Thoracic aorta (tissue), 2 donors: ENCODE data around the gene NOP56. TPM values are rescaled to one million over a fixed set of nuclear protein-coding genes. Genes with fewer than 3 reads are reported as not detected.
A peak's percentile ranks its signal among the peaks of the same experiment; 100 is the strongest.

ENCODE experiments used
- ATAC-seq: fragments of 150-250 bp; one replicate; pipeline ENCODE4 v1.8.0; 2017; ENCODE audit warnings: low read depth; ENCODE audit not compliant: insufficient number of reproducible peaks, low FRiP score
- DNase-seq: peaks from one replicate; pipeline ENCODE4 v3.0.0-alpha.2; 2020; ENCODE audit warnings: low spot score
- H3K27ac ChIP-seq, 2 donors: fragments of 200-600 bp; sonication (generic); 1 replicate in 1 of 2; 2 replicates in 1 of 2; pipeline ENCODE4 v1.5.1; 2016; ENCODE audit warnings: mild to moderate bottlenecking in 2 of 2, moderate library complexity in 2 of 2
- H3K27me3 ChIP-seq: fragments of 200-600 bp; sonication (generic); replicated peaks from 2 replicates; pipeline ENCODE4 v1.6.0; 2016; ENCODE audit warnings: mild to moderate bottlenecking; ENCODE audit not compliant: insufficient read depth
- H3K36me3 ChIP-seq: fragments of 200-600 bp; sonication (generic); one replicate; pipeline ENCODE4 v1.5.1; 2016
- H3K4me1 ChIP-seq, 2 donors: fragments of 200-600 bp; sonication (generic); 1 replicate in 1 of 2; 2 replicates in 1 of 2; pipeline versions ENCODE4 v1.5.1 to v1.6.0; 2016; ENCODE audit warnings: low read depth in 2 of 2, mild to moderate bottlenecking in 1 of 2; ENCODE audit not compliant: control insufficient read depth in 1 of 2
- H3K4me3 ChIP-seq: fragments of 200-600 bp; sonication (generic); 2 replicates; pipeline ENCODE4 v1.5.1; 2016; ENCODE audit warnings: mild to moderate bottlenecking
- H3K9me3 ChIP-seq: fragments of 200-600 bp; sonication (generic); 2 replicates; pipeline ENCODE4 v1.5.1; 2016
- total RNA-seq, 2 donors: library from RNA; depleted of rRNA; stranded (reverse); fragments of >200 nt; gene quantifications; one replicate each; pipeline versions ENCODE4 v1.1.0 to v1.2.3, GENCODE V29; 2016
- TF ChIP-seq, protein P1 (sequence below): fragments of 200-600 bp; sonication (generic); IDR thresholded peaks from one replicate; pipeline ENCODE4 v1.5.1; 2019; ENCODE audit warnings: antibody characterized with exemption

NOP56 gene
- total RNA-seq, 2 donors from 2014 or later: 46.2 to 125 TPM

DNA sequence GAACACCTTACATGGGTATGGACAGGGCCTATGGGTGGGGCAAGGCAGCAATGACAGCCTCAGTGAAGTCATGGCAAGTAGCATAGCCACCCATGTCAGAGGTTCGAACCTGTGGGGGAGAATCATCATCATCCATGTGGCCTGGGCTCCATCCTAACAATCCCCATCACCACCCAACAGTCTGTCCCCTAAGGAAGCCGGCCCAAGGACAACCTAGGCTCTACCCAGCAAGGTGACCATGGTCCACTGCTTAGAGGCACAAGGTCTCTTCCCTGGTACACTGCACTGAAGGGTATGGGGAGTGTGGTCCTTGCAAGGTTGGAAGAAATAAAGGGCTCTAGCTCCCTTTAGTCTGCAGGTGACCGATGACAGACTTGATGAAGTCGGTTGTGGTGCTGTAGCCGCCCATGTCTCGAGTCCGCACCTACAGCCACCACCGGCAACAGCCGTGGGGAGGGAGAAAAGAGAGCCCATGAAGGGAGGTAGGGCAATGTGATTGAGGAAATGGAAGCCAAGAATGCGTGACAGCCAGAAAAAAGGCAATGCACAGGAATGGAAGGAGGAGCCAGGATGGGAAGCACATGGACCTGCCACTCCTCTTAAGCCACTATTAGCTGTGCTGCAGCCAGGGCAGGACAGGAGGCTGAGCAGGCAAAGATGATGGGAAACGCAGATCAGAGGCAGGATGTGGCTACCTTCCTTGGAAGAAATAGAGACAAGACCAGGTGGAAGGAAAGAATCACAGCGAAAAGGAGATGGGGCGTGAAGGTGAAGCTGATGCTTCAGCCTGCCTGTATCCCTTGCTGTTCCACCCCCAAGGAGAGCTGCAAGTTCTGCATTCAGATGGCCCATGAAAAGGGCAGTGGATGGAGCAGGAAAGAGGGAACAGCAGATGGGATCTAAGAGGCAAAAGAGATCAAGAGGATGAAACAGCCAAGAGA lies 6.3 kb downstream of the NOP56 start:
- DNase-seq: no peak
- H3K27ac ChIP-seq: no peak overlapping the region
- H3K4me1 ChIP-seq: peaks cover 8 to 22% of the 10 kb centered on the region in 2 donors
- TF ChIP-seq, protein P1, sequence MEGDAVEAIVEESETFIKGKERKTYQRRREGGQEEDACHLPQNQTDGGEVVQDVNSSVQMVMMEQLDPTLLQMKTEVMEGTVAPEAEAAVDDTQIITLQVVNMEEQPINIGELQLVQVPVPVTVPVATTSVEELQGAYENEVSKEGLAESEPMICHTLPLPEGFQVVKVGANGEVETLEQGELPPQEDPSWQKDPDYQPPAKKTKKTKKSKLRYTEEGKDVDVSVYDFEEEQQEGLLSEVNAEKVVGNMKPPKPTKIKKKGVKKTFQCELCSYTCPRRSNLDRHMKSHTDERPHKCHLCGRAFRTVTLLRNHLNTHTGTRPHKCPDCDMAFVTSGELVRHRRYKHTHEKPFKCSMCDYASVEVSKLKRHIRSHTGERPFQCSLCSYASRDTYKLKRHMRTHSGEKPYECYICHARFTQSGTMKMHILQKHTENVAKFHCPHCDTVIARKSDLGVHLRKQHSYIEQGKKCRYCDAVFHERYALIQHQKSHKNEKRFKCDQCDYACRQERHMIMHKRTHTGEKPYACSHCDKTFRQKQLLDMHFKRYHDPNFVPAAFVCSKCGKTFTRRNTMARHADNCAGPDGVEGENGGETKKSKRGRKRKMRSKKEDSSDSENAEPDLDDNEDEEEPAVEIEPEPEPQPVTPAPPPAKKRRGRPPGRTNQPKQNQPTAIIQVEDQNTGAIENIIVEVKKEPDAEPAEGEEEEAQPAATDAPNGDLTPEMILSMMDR: no peak
- no peaks in the 10 kb centered on the region for H3K27me3 ChIP-seq
- no peak overlapping the region for H3K4me3 ChIP-seq
- H3K9me3 ChIP-seq: no peaks in the 10 kb centered on the region
- peaks cover 57% of the 10 kb centered on the region for H3K36me3 ChIP-seq
- no peak for ATAC-seq

DNA sequence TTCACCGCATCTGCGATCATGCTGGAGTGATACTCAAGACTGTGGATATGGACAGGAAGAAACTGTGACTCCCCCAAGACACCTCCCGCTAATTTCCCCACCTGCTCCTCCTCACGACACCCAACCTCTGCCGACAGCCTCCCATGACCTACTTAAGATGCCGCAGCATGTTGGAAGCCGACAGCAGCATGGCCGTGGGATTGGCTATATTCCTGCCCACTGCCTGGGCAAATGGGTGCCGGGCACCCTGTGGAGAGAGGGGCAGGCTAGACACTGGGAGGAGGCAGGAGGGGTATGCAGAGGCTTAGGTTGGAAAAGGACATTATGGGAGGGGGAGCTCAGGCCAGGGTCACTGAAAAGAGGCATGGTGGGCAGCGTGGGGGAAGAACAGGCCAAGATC lies 7.1 kb downstream of the NOP56 start:
- Histone ChIP-seq H3K4me3 (no peak overlapping the region), H3K4me1 (peaks cover 6 to 15% of the 10 kb centered on the region in 2 donors), H3K27me3 (no peaks in the 10 kb centered on the region), H3K9me3 (no peaks in the 10 kb centered on the region), H3K27ac (no peak overlapping the region), H3K36me3 (peaks cover 53% of the 10 kb centered on the region)
- TF ChIP-seq, protein P1: no peak
- DNase-seq: no peak
- ATAC-seq: no peak

DNA sequence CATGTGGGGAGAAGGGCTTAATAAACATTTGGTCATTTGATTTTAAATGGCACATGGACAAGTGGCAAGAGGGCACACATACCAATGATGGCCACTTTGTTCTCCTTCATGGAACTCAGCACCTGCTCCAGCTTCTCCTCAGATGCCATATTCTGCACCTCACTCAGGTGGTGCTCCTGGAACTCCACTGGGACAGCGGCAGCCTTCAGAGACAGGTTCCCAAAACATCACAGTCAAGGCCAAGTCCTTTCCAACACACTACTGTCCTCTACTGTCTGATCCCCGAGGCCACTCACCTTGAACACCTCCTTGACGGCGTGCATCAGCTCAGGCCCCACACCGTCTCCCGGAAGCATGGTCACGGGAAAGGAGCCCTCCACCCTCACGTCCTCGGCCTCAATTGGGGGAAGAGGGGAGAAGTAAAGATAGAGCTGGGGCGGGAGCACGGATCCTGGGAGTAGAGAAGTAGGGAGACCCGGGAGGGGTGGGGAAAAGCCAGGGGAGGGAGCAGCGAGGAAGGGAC lies 11.0 kb downstream of the NOP56 start:
- H3K27ac ChIP-seq: peak overlapping the region; percentile 90 to 93
- ATAC-seq (no peak), DNase-seq (no peak)
- no peaks in the 10 kb centered on the region for H3K9me3 ChIP-seq
- peaks cover 6 to 14% of the 10 kb centered on the region in 2 donors for H3K4me1 ChIP-seq
- peaks cover 21% of the 10 kb centered on the region for H3K36me3 ChIP-seq
- H3K4me3 ChIP-seq: peak overlapping the region; percentile 83
- H3K27me3 ChIP-seq: no peaks in the 10 kb centered on the region
- TF ChIP-seq, protein P1: no peak

DNA sequence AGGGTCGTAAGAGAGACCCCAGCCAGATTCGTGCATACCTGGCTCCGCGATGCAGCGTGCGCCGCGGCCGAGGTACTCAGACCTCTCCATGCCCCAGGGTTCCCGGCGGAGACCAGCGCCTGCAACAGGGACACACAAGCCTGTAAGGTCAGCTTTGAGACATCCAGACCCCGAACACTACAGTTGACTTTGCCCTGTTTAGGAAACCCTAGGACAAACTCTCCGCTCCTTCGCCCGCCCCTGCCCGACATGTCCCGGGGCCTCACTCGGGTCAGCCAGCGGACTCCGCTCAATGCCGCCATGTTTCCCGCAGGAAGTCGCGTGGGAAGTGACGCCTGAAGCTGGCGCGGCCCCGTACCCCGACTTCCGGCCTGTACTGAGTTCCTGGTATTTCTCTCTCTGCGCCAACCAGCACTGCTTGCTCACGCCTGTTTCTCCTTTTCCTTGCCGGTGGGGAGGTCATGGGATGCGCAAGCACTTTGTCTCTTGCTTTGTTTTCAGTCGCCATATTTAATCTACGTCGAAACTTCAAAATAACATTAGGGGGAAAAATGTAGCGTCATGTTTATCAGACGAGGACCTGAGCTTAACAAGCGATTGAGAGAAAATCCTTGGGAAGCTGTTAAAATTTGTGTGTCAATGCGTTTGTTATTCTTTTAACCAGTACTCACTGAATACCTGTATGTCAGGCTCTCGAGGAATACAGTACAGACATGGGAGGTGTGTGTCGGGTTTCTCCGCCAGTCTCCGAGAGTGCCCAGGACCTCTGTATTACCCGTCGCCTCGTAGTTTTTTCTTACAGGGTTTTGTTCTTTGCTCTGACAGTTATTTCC lies 11.7 kb downstream of the NOP56 start, which contains the start of gene IDH3B:
Gene IDH3B (minus strand): TSS at position 330 of the 833 bp plus-strand sequence. CDS start 28 bp downstream, at position 302.
- TF ChIP-seq, protein P1: no peak
- Histone ChIP-seq H3K27me3 (no peaks in the 10 kb centered on the region), H3K36me3 (peaks cover 14% of the 10 kb centered on the region), H3K4me1 (peaks cover 6 to 14% of the 10 kb centered on the region in 2 donors), H3K27ac (peak within 1 kb of the TSS; percentile 90 to 93), H3K4me3 (peak within 1 kb of the TSS; percentile 83), H3K9me3 (no peaks in the 10 kb centered on the region)
- ATAC-seq (peak; percentile 82), DNase-seq (peak; percentile 72)
